Suprapubic skin (tissue), 4 donors: ENCODE data around the gene DNAH14. TPM values are rescaled to one million over a fixed set of nuclear protein-coding genes. Genes with fewer than 3 reads are reported as not detected.

Experiments
- DNase-seq, 2 donors: peaks; one replicate each; pipeline ENCODE4 v3.0.0-alpha.2; 2019; ENCODE audit warnings: low spot score in 2 of 2
- H3K27ac ChIP-seq: fragments of 200-600 bp; sonication (generic); one replicate; pipeline ENCODE4 v1.5.1; 2019
- H3K27me3 ChIP-seq: fragments of 200-600 bp; sonication (generic); one replicate; pipeline ENCODE4 v1.5.1; 2019
- H3K36me3 ChIP-seq: fragments of 200-600 bp; sonication (generic); one replicate; pipeline ENCODE4 v1.5.1; 2019
- H3K4me1 ChIP-seq: fragments of 200-600 bp; sonication (generic); one replicate; pipeline ENCODE4 v1.5.1; 2019
- H3K4me3 ChIP-seq: fragments of 200-600 bp; sonication (generic); one replicate; pipeline ENCODE4 v1.5.1; 2019; ENCODE audit warnings: mild to moderate bottlenecking
- H3K9me3 ChIP-seq: fragments of 200-600 bp; sonication (generic); one replicate; pipeline ENCODE4 v1.5.1; 2019
- EP300 ChIP-seq: sonication (generic); formaldehyde crosslinking; IDR thresholded peaks from one replicate; pipeline ENCODE4 v1.6.1; 2017; ENCODE audit warnings: antibody characterized with exemption
- POLR2A ChIP-seq, 2 donors: fragments of 450-650 bp; IDR thresholded peaks; one replicate each; pipeline ENCODE4 v1.6.1; 2017; ENCODE audit warnings: antibody characterized with exemption in 2 of 2, mild to moderate bottlenecking in 2 of 2, moderate library complexity in 2 of 2
- POLR2AphosphoS5 ChIP-seq, 3 donors: sonication (generic); formaldehyde crosslinking; IDR thresholded peaks; one replicate each; pipeline ENCODE4 v1.6.1; 2017; ENCODE audit warnings: antibody characterized with exemption in 3 of 3
- WGBS: methylation state at CpG from one replicate; pipeline ENCODE4 v1.1.5; 2018; 5-methylcytosine and 5-hydroxymethylcytosine counted together
- total RNA-seq, 4 donors: library from RNA; depleted of rRNA; stranded (reverse); fragments of >200 nt; gene quantifications; one replicate each; pipeline ENCODE4 v1.1.0, GENCODE V29; 2016
- TF ChIP-seq, protein P1 (sequence below), 2 donors: fragments of 200-600 bp in 1 of 2; fragments of 450-650 bp in 1 of 2; sonication (generic) in 1 of 2; IDR thresholded peaks; one replicate each; pipeline ENCODE4 v1.5.1; 2016 to 2019; ENCODE audit warnings: antibody characterized with exemption in 2 of 2, mild to moderate bottlenecking in 1 of 2, moderate library complexity in 1 of 2

DNAH14 gene
- total RNA-seq, 4 donors from 2014 or later: 4.2 to 6.2 (median 5.4) TPM

GRCh38 chr1:225413708-225414375 is 484.4 kb downstream of the DNAH14 start:
- Histone ChIP-seq H3K9me3 (no peaks in the 10 kb centered on the region), H3K4me1 (no peaks in the 10 kb centered on the region), H3K36me3 (peaks cover 72% of the 10 kb centered on the region), H3K27me3 (no peaks in the 10 kb centered on the region), H3K27ac (no peak overlapping the region), H3K4me3 (no peak overlapping the region)
- 82% methylated on average over 5 of the region's 5 CpGs for WGBS
- TF ChIP-seq, protein P1, sequence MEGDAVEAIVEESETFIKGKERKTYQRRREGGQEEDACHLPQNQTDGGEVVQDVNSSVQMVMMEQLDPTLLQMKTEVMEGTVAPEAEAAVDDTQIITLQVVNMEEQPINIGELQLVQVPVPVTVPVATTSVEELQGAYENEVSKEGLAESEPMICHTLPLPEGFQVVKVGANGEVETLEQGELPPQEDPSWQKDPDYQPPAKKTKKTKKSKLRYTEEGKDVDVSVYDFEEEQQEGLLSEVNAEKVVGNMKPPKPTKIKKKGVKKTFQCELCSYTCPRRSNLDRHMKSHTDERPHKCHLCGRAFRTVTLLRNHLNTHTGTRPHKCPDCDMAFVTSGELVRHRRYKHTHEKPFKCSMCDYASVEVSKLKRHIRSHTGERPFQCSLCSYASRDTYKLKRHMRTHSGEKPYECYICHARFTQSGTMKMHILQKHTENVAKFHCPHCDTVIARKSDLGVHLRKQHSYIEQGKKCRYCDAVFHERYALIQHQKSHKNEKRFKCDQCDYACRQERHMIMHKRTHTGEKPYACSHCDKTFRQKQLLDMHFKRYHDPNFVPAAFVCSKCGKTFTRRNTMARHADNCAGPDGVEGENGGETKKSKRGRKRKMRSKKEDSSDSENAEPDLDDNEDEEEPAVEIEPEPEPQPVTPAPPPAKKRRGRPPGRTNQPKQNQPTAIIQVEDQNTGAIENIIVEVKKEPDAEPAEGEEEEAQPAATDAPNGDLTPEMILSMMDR (IDR thresholded peaks at IDR 0.05): no peak
- TF ChIP-seq POLR2AphosphoS5 (IDR thresholded peaks at IDR 0.05): no peak
- no peak for TF ChIP-seq EP300
- TF ChIP-seq POLR2A (IDR thresholded peaks at IDR 0.05): no peak
- DNase-seq: no peak

DNA sequence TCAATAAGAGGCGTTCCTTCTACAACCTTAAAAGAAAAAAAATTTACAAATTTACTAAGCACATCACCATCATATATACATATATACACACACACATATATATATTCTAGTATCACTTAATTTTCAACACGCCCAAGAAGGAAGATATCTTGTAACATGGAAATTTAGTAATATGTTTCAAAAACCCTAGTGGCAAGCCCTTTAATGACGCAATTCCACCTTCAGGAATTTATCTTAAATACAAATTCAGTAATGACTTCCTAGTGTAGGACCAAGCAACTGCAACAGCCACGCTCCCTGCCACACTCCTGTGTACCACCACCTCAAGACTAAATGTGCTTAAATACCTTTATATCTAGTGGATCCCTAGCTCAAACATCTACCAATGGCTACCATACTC is 485.8 kb downstream of the DNAH14 start:
- Histone ChIP-seq H3K36me3 (peaks cover 67% of the 10 kb centered on the region), H3K4me3 (no peak overlapping the region), H3K9me3 (no peaks in the 10 kb centered on the region), H3K4me1 (no peaks in the 10 kb centered on the region), H3K27ac (no peak overlapping the region), H3K27me3 (no peaks in the 10 kb centered on the region)
- DNase-seq: no peak
- 93% methylated on average over 4 of the region's 4 CpGs for WGBS
- TF ChIP-seq EP300 (no peak), POLR2AphosphoS5 (IDR thresholded peaks at IDR 0.05) (no peak), POLR2A (IDR thresholded peaks at IDR 0.05) (no peak)
- TF ChIP-seq, protein P1 (IDR thresholded peaks at IDR 0.05): no peak

DNA sequence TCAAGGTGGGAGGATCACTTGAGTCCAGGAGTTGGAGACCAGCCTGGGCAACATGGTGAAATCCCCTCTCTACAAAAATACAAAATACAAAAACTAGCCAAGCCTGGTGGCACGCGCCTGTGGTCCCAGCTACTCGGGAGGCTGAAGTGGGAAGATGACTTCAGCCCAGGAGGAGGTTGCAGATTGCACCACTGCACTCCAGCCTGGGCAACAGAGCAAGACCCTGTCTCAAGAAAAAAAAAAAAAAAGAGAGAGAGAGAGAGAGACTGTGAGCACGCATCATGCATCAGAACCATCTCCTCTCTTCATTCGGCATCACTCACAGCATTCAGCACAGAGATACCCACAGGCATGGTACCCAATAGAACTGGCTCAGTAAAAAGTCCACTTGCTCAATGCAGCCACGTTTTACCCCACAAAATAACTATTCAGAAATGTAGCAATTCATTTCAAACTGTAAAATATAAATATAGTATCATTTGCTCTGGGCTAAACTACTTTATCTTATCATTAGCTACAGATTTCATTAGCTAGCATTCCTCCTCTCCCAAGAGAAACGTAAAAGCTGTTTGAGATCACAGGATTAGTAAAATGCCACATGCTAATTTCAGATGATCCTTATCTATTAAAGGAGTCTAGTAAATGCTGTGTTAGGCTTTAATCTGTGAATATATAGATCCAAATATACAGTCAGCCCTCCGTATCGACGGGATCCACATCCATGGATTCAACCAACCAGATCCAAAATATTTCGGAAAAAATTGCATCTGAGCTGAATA is 486.7 kb downstream of the DNAH14 start:
- 89% methylated on average over 11 of the region's 11 CpGs for WGBS

GRCh38 chr1:225418059-225418458 is 488.6 kb downstream of the DNAH14 start:
- Histone ChIP-seq H3K27me3 (no peaks in the 10 kb centered on the region), H3K4me1 (no peaks in the 10 kb centered on the region), H3K27ac (no peak overlapping the region), H3K4me3 (no peak overlapping the region), H3K9me3 (no peaks in the 10 kb centered on the region), H3K36me3 (peaks cover 46% of the 10 kb centered on the region)
- WGBS: 77% methylated on average over 2 of the region's 2 CpGs
- TF ChIP-seq POLR2AphosphoS5 (IDR thresholded peaks at IDR 0.05): no peak
- TF ChIP-seq, protein P1 (IDR thresholded peaks at IDR 0.05): no peak
- no peak for TF ChIP-seq POLR2A (IDR thresholded peaks at IDR 0.05)
- no peak for TF ChIP-seq EP300
- no peak for DNase-seq

More for the DNA sequence above, 486.7 kb downstream of the DNAH14 start:
- no peak for DNase-seq
- Histone ChIP-seq H3K4me1 (no peaks in the 10 kb centered on the region), H3K27me3 (no peaks in the 10 kb centered on the region), H3K9me3 (no peaks in the 10 kb centered on the region), H3K4me3 (no peak overlapping the region), H3K36me3 (peaks cover 58% of the 10 kb centered on the region), H3K27ac (no peak overlapping the region)
- TF ChIP-seq POLR2AphosphoS5 (IDR thresholded peaks at IDR 0.05) (no peak), POLR2A (IDR thresholded peaks at IDR 0.05) (no peak)
- TF ChIP-seq, protein P1 (IDR thresholded peaks at IDR 0.05): no peak

GRCh38 chr1:225418598-225418997 is 489.1 kb downstream of the DNAH14 start:
- Histone ChIP-seq H3K9me3 (no peaks in the 10 kb centered on the region), H3K27ac (no peak overlapping the region), H3K27me3 (no peaks in the 10 kb centered on the region), H3K4me3 (no peak overlapping the region), H3K4me1 (no peaks in the 10 kb centered on the region), H3K36me3 (peaks cover 44% of the 10 kb centered on the region)
- 89% methylated on average over 4 of the region's 4 CpGs for WGBS
- DNase-seq: no peak
- TF ChIP-seq, protein P1 (IDR thresholded peaks at IDR 0.05): no peak
- TF ChIP-seq POLR2AphosphoS5 (IDR thresholded peaks at IDR 0.05): no peak
- TF ChIP-seq EP300: no peak
- TF ChIP-seq POLR2A (IDR thresholded peaks at IDR 0.05): no peak
